B cell (primary cell): ENCODE results near the gene WDR6. TPM values are rescaled to one million over a fixed set of nuclear protein-coding genes. Genes with fewer than 3 reads are reported as not detected.

ENCODE experiments used
- ATAC-seq: fragments of 200-7000 bp; cut with Tn5 transposase; one replicate; pipeline ENCODE4 v1.10.0; 2021; ENCODE audit warnings: low read depth, mild to moderate bottlenecking, moderate number of reproducible peaks, moderate library complexity
- CTCF ChIA-PET: fragments of 350-600 bp; sonication (Branson Sonifier 250); formaldehyde crosslinking; loops from one replicate; lab custom pipeline; 2021; ENCODE audit warnings: antibody characterized with exemption, inconsistent platforms; lab: Charles Lee
- POLR2A ChIA-PET: fragments of 350-600 bp; sonication (Branson Sonifier 250); formaldehyde crosslinking; loops from one replicate; lab custom pipeline; 2021; ENCODE audit warnings: antibody characterized with exemption; lab: Charles Lee
- DNase-seq: peaks from one replicate; pipeline ENCODE4 v3.0.0; 2013
- H2AFZ ChIP-seq: 2 replicates; pipeline ENCODE4 v1.6.1; 2012; ENCODE audit warnings: mild to moderate bottlenecking, low read depth, low read length; ENCODE audit not compliant: insufficient read depth, poor library complexity, severe bottlenecking
- H3K27ac ChIP-seq, 2 donors: 1 replicate in 1 of 2; 2 replicates in 1 of 2; pipeline ENCODE4 v1.5.1; 2012 to 2013; ENCODE audit warnings: low read length in 2 of 2, mild to moderate bottlenecking in 2 of 2, moderate library complexity in 1 of 2
- H3K27me3 ChIP-seq, 4 experiments: fragments of 200-600 bp in 1 of 4; sonication (generic) in 1 of 4; replicated peaks in 1 of 4; 1 replicate in 2 of 4; 2 replicates in 2 of 4; pipeline versions ENCODE4 v1.6.1 to v1.7.0; 2013 to 2016; ENCODE audit warnings: low read length in 3 of 4, mild to moderate bottlenecking in 2 of 4, mixed read lengths in 1 of 4, moderate library complexity in 1 of 4; ENCODE audit not compliant: insufficient read depth in 4 of 4, control insufficient read depth in 3 of 4; ENCODE audit errors: control extremely low read depth in 1 of 4
- H3K36me3 ChIP-seq, 2 experiments: replicated peaks in 1 of 2; 1 replicate in 1 of 2; 2 replicates in 1 of 2; pipeline versions ENCODE4 v1.6.1 to v1.7.1; 2013; ENCODE audit warnings: low read length in 1 of 2; ENCODE audit not compliant: insufficient read depth in 2 of 2, control insufficient read depth in 1 of 2; ENCODE audit errors: control extremely low read depth in 1 of 2, extremely low read depth in 1 of 2
- H3K4me1 ChIP-seq, 2 donors: fragments of 200-600 bp in 1 of 2; sonication (generic) in 1 of 2; 1 replicate in 1 of 2; 2 replicates in 1 of 2; pipeline versions ENCODE4 v1.5.1 to v1.6.1; 2013 to 2017; ENCODE audit warnings: low read length in 2 of 2; ENCODE audit not compliant: control insufficient read depth in 2 of 2, insufficient read depth in 2 of 2
- H3K4me2 ChIP-seq: replicated peaks from 2 replicates; pipeline ENCODE3; 2012; ENCODE audit warnings: mild to moderate bottlenecking, low read depth, low read length; ENCODE audit not compliant: poor library complexity, severe bottlenecking
- H3K4me3 ChIP-seq, 5 experiments: fragments of 200-600 bp in 1 of 5; sonication (generic) in 1 of 5; 1 replicate in 3 of 5; 2 replicates in 2 of 5; pipeline versions ENCODE4 v1.5.1 to v1.7.0; 2011 to 2016; ENCODE audit warnings: low read length in 4 of 5, mild to moderate bottlenecking in 4 of 5, low read depth in 2 of 5, control low read depth in 1 of 5, moderate library complexity in 1 of 5; ENCODE audit not compliant: insufficient read depth in 1 of 5; ENCODE audit errors: control extremely low read depth in 1 of 5, extremely low read depth in 1 of 5
- H3K79me2 ChIP-seq: fragments of 200-600 bp; sonication (generic); one replicate; pipeline ENCODE4 v1.6.0; 2016; ENCODE audit warnings: low read length; ENCODE audit not compliant: control insufficient read depth, insufficient read depth
- H3K9ac ChIP-seq: fragments of 200-600 bp; sonication (generic); 2 replicates; pipeline ENCODE4 v1.6.1; 2017; ENCODE audit warnings: mild to moderate bottlenecking, low read length, moderate library complexity
- H3K9me3 ChIP-seq, 3 donors: one replicate each; pipeline versions ENCODE4 v1.6.1 to v1.7.1; 2013; ENCODE audit warnings: low read length in 2 of 3; ENCODE audit not compliant: control insufficient read depth in 2 of 3, insufficient read depth in 1 of 3; ENCODE audit errors: control extremely low read depth in 1 of 3
- H4K20me1 ChIP-seq: 2 replicates; pipeline ENCODE4 v1.6.0; 2012; ENCODE audit warnings: mild to moderate bottlenecking, low read length; ENCODE audit not compliant: insufficient read depth, control insufficient read depth, poor library complexity, severe bottlenecking
- H3K27ac Mint-ChIP-seq: one replicate; pipeline ENCODE4 v1.8.0; 2021; ENCODE audit warnings: mixed read lengths
- H3K27me3 Mint-ChIP-seq: one replicate; pipeline ENCODE4 v1.8.0; 2021; ENCODE audit warnings: mixed read lengths
- H3K4me1 Mint-ChIP-seq: one replicate; pipeline ENCODE4 v1.8.0; 2021; ENCODE audit warnings: mixed read lengths
- H3K4me3 Mint-ChIP-seq: one replicate; pipeline ENCODE4 v1.8.0; 2021; ENCODE audit warnings: mixed read lengths
- H3K9me3 Mint-ChIP-seq: one replicate; pipeline ENCODE4 v1.8.0; 2022; ENCODE audit warnings: mixed read lengths; ENCODE audit not compliant: insufficient read depth
- CTCF ChIP-seq: fragments of 200-600 bp; IDR thresholded peaks from one replicate; pipeline ENCODE4 v1.8.0; 2022; ENCODE audit warnings: antibody characterized with exemption, mild to moderate bottlenecking
- EZH2 ChIP-seq: IDR thresholded peaks from 2 replicates; pipeline ENCODE4 v1.6.1; 2012; ENCODE audit warnings: borderline replicate concordance, low read depth, mild to moderate bottlenecking, moderate library complexity, low read length; ENCODE audit not compliant: insufficient read depth, poor library complexity, severe bottlenecking
- WGBS: methylation state at CpG from one replicate; pipeline ENCODE4 v1.1.5; 2013; ENCODE audit warnings: missing lambda C conversion rate; ENCODE audit not compliant: insufficient coverage; 5-methylcytosine and 5-hydroxymethylcytosine counted together
- intact Hi-C: fragments of 100-400 bp; cut with micrococcal nuclease; formaldehyde crosslinking; loops from one replicate; pipeline ENCODE4 v1.10.0; 2022
- polyA plus RNA-seq: library from polyadenylated mRNA; depleted of rRNA; stranded (reverse); fragments of >200 nt; gene quantifications from 2 replicates; pipeline ENCODE4 v1.2.3, GENCODE V29; 2012
- total RNA-seq, 2 donors: library from RNA; stranded (reverse); fragments of 120-200 nt in 1 of 2; gene quantifications; 1 replicate in 1 of 2; 2 replicates in 1 of 2; pipeline versions ENCODE4 v1.2.3 to v1.2.4, GENCODE V29; 2013 to 2022

WDR6 gene
- total and polyA plus RNA-seq, 2 donors (not counting 1 experiment from before 2014, with no cell fraction given) = 287 to 317 TPM

GRCh38 chr3:48996640-48997039, 10.6 kb upstream of the WDR6 start:
- H3K9me3 ChIP-seq = no peaks in the 10 kb centered on the region

More at GRCh38 chr3:48996640-48997039, 10.6 kb upstream of the WDR6 start:
- intact Hi-C loops = no loop called here
- ChIA-PET CTCF (no interaction called here), POLR2A (interaction anchor here (0.5 kb wide), 1 partner anchor 9 kb away, joined by 5 read pairs; no protein-coding TSS in a partner anchor)
- Histone ChIP-seq H3K4me2 (no peak overlapping the region), H3K27ac (no peak overlapping the region), H2AFZ (no peak overlapping the region), H4K20me1 (no peaks in the 10 kb centered on the region), H3K27me3 (no peaks in the 10 kb centered on the region), H3K4me1 (peaks cover under 1% of the 10 kb centered on the region in 2 donors), H3K4me3 (no peak overlapping the region), H3K79me2 (peaks cover under 1% of the 10 kb centered on the region), H3K9ac (no peak overlapping the region), H3K36me3 (peaks cover 0 to 8% of the 10 kb centered on the region in 2 experiments)
- Mint-ChIP-seq H3K4me1 (peaks cover 4% of the 10 kb centered on the region), H3K27ac (no peak overlapping the region), H3K27me3 (no peaks in the 10 kb centered on the region), H3K9me3 (no peaks in the 10 kb centered on the region), H3K4me3 (no peak overlapping the region)
- ATAC-seq (no peak), DNase-seq (no peak)
- WGBS = 97% methylated on average over 8 of the region's 8 CpGs
- TF ChIP-seq EZH2 (no peak), CTCF (no peak)
